GM12872 (cell line): Measurements from ENCODE around the gene KLF13.
A peak's percentile ranks its signal among the peaks of the same experiment; 100 is the strongest.

Experiments
- CTCF ChIP-seq: IDR thresholded peaks from 3 replicates; pipeline ENCODE4 v1.5.1; 2011; ENCODE audit warnings: low read depth, mild to moderate bottlenecking, low read length, moderate library complexity; ENCODE audit not compliant: insufficient read depth

KLF13 gene

GRCh38 chr15:31301673-31301990 lies 25.0 kb upstream of the KLF13 start:
- TF ChIP-seq CTCF = no peak

GRCh38 chr15:31302029-31302657 lies 24.5 kb upstream of the KLF13 start:
- TF ChIP-seq CTCF = no peak

- peak; percentile 46; the same call in 2 of the 3 replicates for TF ChIP-seq CTCF
These were observed 23.6 kb upstream of the KLF13 start for GRCh38 chr15:31302778-31303725.

GRCh38 chr15:31303726-31304648 lies 22.6 kb upstream of the KLF13 start:
- 0 out of 3 replicates have a peak, but pooled peaks have one; percentile 1 for TF ChIP-seq CTCF

GRCh38 chr15:31304751-31305365 lies 21.8 kb upstream of the KLF13 start:
- TF ChIP-seq CTCF = no peak

- no peak for TF ChIP-seq CTCF
These were observed 21.3 kb upstream of the KLF13 start for GRCh38 chr15:31305375-31305774.
